HG03354 (cell line): ENCODE measurements around the gene NAPG.

Experiments used
- ATAC-seq: cut with Tn5 transposase; IDR thresholded peaks from one replicate; pipeline ENCODE4 v1.9.1; 2021; ENCODE audit warnings: mild to moderate bottlenecking; ENCODE audit not compliant: unreplicated experiment, poor library complexity, severe bottlenecking

The NAPG gene

GRCh38 chr18:10508591-10508990 lies 17.2 kb upstream of the NAPG start:
- no peak for ATAC-seq

GRCh38 chr18:10511236-10511635 lies 14.6 kb upstream of the NAPG start:
- ATAC-seq, result no peak

- ATAC-seq, result no peak
Measured at GRCh38 chr18:10514082-10514481, 11.7 kb upstream of the NAPG start.

- no peak for ATAC-seq
Measured at GRCh38 chr18:10514601-10515000, 11.2 kb upstream of the NAPG start.

- ATAC-seq, result no peak
Measured at GRCh38 chr18:10515456-10515855, 10.4 kb upstream of the NAPG start.

GRCh38 chr18:10516078-10516477 lies 9.7 kb upstream of the NAPG start:
- no peak for ATAC-seq

GRCh38 chr18:10518595-10519255 lies 7.1 kb upstream of the NAPG start:
- no peak for ATAC-seq

GRCh38 chr18:10519366-10519765 lies 6.5 kb upstream of the NAPG start:
- no peak for ATAC-seq

GRCh38 chr18:10519999-10520935 lies 5.6 kb upstream of the NAPG start:
- ATAC-seq, result no peak

GRCh38 chr18:10521566-10521965 lies 4.3 kb upstream of the NAPG start:
- no peak for ATAC-seq

- no peak for ATAC-seq
Measured at GRCh38 chr18:10522574-10522973, 3.3 kb upstream of the NAPG start.

- ATAC-seq, result no peak
Measured at GRCh38 chr18:10523544-10523943, 2.3 kb upstream of the NAPG start.

GRCh38 chr18:10524507-10525370 lies 1.1 kb upstream of the NAPG start:
- ATAC-seq, result no peak

GRCh38 chr18:10525371-10525691 lies 496 bp upstream of the NAPG start:
- no peak for ATAC-seq

GRCh38 chr18:10526561-10526949 lies 728 bp downstream of the NAPG start:
- no peak for ATAC-seq

- no peak for ATAC-seq
Measured at GRCh38 chr18:10528439-10528838, 2.6 kb downstream of the NAPG start.

- no peak for ATAC-seq
Measured at GRCh38 chr18:10530002-10530401, 4.2 kb downstream of the NAPG start.

- ATAC-seq, result no peak
Measured at GRCh38 chr18:10530852-10531251, 5.0 kb downstream of the NAPG start.

- no peak for ATAC-seq
Measured at GRCh38 chr18:10533111-10533510, 7.3 kb downstream of the NAPG start.

GRCh38 chr18:10536280-10536679 lies 10.5 kb downstream of the NAPG start:
- no peak for ATAC-seq
